Stimulated activated CD4-positive, alpha-beta T cell treated with anti-CD3 and anti-CD28 coated beads, Interleukin-15, amount 100 ng/mL, for 1 hour (primary cell): ENCODE data around the gene NEDD8.
A peak's percentile ranks its signal among the peaks of the same experiment; 100 is the strongest.
"Not testable (repeated sequence)": the region's sequence is repeated elsewhere in the genome, so short reads cannot be mapped to it uniquely, and the experiment has no call there.

Experiments
- DNase-seq, 2 donors: peaks; one replicate each; pipeline ENCODE4 v3.0.0-alpha.2; 2020; ENCODE audit warnings: low read depth in 1 of 2, low spot score in 1 of 2

NEDD8 gene

DNA sequence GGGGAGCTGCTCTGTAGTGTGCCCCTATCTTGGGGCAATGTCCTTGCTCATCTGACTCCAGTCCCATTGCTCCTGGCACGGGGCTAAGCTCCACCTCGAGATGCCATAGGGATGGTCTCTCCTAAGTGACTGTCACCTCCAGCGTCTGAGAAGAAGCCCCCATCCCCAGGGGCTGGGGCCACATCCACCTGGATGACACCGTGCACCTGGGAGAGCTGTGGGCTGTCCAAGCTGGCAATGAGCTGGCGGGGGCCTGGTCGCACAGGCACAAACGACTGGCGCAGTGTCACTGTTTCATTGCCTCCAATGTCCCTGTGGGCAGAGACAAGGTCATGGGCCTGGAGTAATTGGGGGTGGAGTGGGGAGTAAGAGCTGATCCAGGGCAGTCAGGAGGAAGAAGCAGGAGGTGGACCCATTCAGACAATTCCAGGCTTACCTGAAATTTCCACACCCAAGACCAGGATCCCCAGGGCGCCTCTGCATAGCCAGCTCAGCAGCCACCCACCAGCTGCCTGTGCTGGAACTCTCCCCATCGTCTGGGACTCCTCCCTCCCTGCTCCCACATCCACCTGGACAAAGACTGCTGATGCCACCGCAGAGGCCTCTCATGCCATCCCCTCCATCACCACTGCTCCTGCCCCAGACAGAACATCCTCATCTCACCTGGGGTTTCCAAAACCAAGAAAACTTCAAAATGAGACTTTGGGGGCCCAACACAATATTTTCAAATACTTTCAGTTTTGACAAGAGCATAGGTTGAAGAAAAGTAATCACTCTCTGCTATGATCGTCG is 17.3 kb upstream of the NEDD8 start:
- DNase-seq: no peak

GRCh38 chr14:24247422-24247821 is 15.3 kb upstream of the NEDD8 start:
- DNase-seq: no peak

- no peak for DNase-seq
Observed at GRCh38 chr14:24246765-24247212, 14.6 kb upstream of the NEDD8 start.

DNA sequence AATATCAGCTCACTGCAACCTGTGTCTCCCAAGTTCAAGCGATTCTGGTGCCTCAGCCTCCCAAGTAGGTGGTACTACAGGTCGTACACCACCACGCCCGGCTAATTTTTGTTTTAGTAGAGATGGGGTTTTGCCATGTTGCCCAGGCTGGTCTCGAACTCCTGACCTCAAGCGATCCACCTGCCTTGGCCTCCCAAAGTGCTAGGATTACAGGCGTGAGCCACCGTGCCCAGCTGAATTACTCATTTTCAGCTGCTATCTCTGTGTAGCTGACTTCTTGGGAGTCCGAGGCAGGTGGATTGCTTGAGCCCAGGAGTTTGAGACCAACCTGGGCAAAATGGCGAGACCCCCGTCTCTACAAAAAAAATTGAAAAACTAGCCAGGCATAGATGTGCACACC is 13.2 kb upstream of the NEDD8 start:
- not testable (repeated sequence) for DNase-seq

DNA sequence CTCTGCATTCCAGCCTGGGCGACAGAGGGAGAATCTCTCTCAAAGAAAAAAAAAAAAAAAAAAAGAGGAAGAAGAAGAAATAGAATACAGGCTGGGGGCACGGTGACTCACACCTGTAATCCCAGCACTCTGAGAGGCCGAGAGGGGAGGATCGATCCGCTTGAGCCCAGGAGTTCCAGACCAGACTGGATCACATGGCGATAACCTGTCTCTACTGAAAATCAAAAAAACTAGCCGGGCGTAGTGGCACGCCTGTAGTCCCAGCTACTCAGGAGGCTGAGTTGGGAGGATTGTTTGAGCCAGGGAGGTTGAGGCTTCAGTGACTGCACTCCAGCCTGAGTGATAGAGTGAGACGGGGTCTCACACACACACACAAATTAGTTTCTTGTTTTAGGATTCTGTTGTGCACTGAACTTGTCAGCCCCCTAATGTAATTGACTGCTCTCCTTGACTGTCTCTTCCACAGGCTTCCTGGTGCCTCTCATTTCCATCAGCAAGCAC is 11.2 kb upstream of the NEDD8 start:
- no peak for DNase-seq

- DNase-seq: peak in 1 of 2 donors; percentile 87
Observed at GRCh38 chr14:24241829-24242443, 9.8 kb upstream of the NEDD8 start.

DNA sequence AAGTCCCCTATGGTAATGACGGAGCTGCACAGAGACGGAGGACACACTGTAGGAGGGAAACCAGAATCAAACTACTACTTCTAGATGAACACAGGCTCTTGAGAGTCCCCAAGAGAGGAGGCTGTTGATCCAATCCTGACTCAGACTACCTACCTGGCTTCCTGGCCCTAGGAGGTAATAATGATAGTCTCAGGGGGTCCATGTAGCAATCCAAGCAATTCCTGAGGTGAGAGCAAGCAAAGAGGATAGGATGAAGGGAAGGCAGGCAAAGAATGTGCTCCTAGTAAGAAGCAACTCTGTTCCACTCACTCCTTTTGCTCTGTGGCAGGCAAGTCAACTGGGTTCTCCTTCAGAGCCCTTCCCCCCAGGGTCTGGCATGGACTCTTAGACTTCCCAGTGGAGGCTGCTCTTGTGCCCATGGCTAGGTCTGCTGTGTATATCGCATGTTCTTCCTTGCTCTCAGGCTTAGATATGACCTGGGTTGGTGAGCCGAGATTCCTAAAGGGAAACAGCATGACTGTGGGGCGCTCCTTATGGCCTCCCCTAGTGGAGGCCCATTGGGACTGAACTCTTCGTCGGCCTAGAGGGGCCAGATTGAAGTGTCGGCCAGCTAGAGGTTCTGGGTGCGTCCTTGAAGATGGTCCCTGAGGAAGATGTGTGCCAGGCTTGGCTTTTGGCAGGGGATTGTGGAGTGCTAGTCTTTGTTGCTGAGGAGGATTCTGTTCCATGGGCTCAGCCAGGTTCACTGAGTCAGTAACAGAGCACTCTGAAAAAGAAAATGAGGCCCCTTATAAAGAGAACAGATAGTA is 8.1 kb upstream of the NEDD8 start:
- no peak for DNase-seq

DNA sequence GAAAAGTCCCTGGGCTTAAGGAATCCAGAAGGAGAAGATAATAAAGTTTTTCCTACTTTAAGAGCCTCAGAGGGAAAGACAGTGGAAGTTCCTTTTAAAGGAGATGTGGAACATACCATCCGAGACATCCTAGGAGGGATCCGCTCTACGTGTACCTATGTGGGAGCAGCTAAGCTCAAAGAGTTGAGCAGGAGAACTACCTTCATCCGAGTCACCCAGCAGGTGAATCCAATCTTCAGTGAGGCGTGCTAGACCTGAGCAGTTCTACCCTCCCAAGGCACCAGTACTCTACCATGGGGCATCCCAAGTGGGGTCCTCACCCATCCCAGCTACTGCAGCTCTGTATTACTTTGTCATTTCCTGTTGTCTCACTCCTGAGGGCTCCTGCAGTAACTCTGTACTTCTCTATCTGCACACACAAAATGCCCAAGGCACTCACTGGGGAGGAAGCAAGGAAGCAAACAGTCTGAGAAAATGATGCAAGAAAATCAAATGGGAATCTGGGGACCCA is 6.4 kb upstream of the NEDD8 start:
- DNase-seq: no peak

- no peak for DNase-seq
Observed at GRCh38 chr14:24238123-24238522, 6.0 kb upstream of the NEDD8 start.

DNA sequence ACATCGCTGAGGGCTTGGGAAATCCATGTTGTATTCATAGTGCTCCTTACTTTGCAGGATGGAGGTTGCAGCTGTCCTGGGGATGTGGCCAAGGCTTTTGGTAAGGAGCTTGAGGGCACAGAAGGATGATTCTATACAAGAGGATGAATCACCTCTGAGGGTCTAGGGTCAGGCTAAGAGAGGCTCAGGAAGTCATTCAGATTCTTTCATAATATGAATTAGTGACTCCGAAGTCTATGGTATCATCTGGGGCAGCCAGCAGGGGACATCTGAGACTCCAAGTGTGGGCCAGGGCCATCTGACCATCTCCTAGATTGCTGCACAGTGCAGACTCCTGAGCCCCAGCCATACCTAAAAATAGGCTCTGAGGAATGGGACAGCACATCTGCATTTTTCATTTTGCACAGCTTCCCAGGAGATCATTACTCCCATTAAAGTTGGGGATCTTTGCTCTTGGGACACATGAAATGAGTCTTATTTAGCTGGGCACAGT is 5.3 kb upstream of the NEDD8 start:
- no peak for DNase-seq

DNA sequence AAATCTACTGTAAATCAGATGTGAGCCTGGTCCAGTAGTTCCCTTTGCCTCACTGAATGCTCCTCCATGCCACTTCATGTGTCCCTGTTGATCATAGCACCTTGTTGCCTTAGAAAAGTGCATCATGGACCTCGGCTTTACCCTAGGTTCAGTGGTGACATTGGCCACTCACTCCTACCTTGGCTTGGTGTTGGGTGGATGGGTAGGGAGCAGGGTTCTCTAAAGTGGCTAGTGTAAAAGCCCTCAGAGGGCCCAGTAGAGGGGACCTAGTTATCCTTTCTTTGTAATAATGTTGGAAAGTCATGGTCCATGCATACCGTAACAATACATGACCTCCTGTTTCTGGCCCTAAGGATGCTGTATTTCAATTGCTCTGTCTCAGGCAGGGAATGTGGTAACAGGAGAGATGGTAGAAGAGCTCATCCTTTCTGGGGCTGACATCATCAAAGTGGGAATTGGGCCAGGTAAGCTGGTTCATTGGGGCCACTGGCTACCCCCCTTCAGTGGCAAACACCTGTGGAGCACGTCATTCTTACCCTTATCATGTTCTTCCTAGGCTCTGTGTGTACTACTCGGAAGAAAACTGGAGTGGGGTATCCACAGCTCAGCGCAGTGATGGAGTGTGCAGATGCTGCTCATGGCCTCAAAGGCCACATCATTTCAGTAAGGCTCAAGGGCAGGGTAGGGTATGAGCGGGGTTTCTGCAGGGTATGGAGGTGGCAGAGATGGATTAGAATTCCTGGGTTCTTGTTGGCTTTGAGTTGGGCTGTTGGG is 4.7 kb upstream of the NEDD8 start:
- no peak for DNase-seq

DNA sequence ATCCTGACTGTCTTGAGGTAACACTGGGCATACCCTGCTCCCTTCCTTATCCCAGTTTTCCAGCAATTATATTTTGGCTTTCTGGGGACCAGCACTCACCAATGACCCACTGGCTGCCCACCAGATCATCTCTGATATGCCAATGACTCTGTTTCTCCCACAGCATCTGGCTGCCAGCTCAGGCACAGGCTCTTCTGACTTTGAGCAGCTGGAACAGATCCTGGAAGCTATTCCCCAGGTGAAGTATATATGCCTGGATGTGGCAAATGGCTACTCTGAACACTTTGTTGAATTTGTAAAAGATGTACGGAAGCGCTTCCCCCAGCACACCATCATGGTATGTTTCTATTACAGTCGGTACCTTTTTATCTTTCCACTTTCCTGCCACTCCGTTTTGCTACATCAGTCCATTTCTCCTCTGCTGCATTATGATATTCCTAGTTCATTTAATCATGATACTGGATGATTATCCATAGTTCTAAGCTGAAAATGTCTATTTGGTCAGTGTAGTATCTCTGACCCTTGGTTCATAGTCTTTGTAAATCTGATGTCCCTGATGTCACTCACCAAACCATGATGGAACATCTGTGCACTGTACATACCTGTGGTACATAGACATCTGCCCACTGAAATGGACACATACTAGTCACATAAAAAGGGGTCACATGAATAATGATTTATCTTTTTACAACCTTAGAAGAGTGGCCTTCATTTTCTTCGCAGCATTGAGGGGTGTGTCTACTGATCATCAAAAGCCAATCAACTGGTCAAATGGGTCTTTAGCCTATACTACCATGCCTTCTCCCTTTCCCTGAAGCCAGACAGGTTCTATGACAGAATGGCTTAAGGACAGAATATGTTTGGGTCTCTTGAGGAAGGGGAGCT is 3.9 kb upstream of the NEDD8 start:
- DNase-seq: no peak

DNA sequence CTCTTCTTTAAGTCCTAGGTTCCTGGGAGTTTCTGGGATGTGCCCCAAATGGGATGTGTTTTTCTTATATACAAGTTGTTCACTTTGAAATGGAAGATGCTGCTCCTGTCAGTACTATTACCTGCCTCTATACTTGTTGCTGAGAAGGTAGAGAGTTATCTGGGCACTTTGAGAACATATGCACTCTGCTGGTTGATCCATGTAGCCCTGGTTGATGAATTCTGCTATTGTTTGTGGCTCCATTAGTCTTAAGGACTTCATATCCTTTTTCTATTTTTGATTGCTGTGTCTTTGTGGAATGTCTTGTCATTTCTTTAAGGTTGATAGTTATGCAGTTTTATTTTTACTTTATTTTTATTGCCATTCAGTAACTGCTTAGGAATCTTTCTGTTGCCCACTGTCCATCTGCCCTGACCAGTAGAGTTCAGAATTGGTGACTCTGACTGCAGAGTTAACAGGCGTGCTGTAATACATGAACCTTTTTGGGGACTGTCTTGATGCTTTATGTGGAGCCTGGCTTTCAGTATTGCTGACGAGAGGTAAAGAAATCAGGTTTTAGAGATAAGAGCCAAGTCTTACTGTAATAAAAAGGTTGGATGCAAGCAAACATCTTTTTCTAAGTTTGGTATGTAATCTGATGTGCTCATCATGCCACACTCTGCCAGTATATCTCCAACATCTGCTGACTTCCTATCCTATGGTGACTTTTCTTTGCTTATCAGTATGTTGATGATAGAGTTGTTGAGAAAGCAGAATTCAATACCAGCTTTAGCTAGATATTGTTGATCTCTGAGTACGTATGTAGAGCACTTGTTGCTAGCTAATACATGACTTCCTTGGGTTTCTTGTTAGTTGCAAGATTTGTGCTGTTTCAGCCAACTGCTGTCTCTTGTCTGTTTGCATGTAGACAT is 2.2 kb upstream of the NEDD8 start:
- DNase-seq: no peak

DNA sequence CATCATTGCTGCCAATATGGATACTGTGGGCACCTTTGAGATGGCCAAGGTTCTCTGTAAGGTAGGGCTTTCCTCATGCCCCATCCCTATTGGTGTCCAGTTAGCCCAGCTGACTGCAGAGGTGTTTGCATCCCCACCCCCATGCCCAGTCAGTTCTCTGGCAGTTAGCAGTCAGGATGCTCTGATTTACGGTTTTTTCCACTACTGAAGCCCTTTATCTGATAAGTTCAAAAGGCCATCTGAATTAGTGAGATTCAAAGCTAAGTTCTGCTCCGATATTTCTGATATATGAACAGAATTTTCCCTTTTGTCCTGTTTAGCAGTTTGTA is 1.3 kb upstream of the NEDD8 start:
- no peak for DNase-seq

- DNase-seq: peak in 1 of 2 donors; percentile 40
Observed at GRCh38 chr14:24232645-24233537, 724 bp upstream of the NEDD8 start, which contains the start of gene GMPR2. Gene GMPR2 (plus strand): TSS chr14:24232929. CDS start chr14:24233254, 325 bp downstream.

DNA sequence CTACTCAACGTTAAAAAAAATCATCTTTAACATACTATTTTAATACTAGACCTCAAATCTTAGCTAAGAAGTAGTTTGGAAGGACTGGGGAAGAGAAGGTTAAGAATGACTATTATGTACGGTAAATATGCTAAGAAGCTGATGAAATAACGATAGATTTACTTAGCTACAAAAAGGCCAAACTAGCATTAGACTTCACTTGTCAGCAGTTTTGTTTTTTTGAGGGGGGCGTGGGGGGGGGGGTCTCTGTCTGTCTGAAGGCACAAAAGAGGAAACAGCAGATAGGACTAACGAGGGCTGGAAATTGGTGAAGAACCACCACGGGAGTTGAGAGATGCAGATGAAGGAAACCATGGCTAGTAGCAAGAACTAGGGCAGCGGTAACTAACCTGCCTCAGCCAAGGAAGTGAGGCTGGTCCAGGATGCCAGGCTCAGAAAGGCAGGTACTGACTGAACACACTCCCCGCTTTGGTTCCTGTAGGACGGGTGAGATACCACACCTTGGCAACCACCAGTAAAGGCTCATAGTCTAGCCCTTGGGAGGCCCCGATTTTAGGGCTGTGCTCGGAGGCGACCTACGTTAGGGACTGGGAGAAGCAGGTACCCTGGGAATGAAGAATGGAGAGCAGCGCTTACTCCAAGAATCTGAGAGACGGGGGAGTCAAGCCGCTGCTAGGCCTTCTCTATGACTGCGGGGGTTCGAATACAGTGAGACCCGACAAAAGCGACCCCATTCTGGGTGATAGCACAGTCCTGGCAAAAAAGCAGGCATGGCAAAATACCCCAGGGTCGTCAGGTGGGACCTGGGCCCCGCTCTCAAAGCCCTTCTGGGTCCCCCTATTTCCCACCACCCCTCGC is 675 bp downstream of the NEDD8 start:
- no peak for DNase-seq

- no peak for DNase-seq
Observed at GRCh38 chr14:24228902-24229301, 3.3 kb downstream of the NEDD8 start.
